HG03460 (cell line): ENCODE data around the gene BACH2.
"Not testable (repeated sequence)": the region's sequence is repeated elsewhere in the genome, so short reads cannot be mapped to it uniquely, and the experiment has no call there.

Source experiments
- ATAC-seq: cut with Tn5 transposase; IDR thresholded peaks from one replicate; pipeline ENCODE4 v1.9.1; 2021; ENCODE audit not compliant: unreplicated experiment

Gene BACH2

DNA sequence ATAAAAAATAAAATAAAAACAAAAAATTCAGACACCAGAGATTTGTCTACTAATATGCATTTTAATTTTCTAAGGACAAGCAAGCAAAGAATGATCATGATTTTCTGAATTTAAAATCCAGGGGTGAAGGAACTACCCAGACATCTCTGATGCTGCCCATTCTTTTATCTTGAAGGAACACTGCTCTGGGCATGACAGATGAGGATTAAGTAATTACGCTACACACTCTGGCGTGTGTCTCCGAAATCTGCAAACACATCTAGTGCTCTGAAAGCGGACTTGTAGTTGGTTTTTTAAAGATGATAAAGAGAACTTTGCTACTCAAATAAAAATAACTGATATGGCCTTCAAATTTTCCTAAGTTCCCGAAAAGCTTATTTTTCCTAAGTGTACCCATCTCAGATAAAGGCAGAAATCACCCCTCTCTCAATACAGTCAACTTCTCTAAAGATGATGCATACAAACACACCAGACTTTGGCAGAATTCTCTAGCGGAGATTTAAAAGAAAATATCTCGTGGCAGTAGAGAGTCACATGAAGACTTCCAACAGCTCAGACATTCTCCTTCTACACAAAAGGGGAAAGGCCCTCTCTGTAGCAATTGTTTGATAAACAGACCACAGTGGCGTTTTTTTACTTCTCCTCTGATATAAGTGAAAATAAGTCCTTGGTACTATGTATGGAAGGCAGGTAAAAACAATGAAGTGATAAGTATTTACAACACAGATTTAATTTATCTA, 133.8 kb downstream of the BACH2 start:
- no peak for ATAC-seq

DNA sequence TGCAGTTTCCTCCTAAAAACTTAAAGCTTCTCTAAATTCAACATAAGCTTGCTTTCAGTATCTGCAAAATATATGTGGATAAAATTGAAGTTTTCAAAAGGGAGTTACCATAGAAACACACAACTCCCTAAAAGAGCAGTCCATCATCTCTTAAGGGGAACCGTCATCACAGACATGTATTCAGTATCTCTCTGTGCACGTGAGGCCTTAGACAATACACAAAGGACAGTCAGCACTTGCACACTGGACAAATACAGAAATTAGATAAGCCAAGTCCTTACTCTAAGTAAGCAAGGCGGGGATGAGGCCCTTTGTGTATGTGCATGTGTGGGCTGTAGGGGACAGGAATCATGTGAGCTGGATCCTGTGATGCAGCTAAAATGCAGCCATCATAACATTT, 136.6 kb downstream of the BACH2 start:
- no peak for ATAC-seq

DNA sequence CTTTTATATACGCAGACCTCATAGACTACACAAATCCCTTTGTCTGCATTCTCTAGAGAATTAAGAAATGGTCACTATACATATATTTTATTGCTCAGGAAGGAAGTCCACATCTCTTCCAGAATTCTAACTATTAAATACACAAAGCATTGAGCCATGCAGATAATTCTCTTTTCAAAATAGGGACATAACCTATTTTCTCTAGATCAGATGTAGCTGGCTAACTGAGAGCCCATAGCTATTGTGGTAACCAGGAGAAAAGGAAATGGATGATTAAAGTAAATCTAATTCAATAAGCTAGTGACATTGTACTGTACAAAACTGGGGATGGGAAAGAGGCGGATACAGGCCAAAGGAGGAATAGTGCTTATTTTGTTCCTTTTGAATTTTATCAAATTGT, 137.2 kb downstream of the BACH2 start:
- no peak for ATAC-seq

DNA sequence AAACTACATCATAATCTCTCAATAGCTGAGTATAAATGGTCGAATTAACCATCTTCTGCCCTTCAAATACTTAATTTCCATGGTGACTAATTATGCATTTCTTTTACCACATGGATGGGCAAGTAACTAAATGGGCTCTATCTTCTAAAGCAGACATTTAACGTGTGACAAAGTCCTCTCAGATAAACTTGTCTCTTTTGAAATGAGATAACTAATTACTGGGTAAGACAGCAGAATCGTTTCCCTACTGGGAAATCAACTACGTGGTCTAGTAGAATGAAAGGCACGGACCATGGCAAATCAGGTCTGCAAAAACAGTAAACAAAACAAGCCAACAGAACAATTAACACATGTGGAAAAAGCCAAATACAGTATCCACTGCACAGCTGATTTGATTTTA, 137.7 kb downstream of the BACH2 start:
- no peak for ATAC-seq

DNA sequence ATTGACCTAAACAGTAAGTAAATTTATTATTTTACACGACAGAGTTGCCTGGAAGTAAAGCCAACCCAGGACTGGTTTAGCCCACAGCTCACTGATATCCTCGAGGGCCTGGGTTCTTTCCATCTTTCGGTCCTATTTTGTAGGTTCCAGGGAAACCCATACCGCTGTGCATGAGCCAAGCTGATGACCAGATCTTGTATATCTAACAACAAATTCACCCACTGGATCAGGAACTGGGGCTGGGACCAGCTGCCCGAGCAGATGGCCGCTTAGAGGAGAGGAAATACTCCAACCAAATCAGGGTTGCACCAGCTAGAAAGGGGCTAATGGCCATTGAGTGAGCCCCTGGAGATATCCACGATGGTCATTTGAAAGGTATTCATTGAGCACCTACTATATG, 139.2 kb downstream of the BACH2 start:
- no peak for ATAC-seq

DNA sequence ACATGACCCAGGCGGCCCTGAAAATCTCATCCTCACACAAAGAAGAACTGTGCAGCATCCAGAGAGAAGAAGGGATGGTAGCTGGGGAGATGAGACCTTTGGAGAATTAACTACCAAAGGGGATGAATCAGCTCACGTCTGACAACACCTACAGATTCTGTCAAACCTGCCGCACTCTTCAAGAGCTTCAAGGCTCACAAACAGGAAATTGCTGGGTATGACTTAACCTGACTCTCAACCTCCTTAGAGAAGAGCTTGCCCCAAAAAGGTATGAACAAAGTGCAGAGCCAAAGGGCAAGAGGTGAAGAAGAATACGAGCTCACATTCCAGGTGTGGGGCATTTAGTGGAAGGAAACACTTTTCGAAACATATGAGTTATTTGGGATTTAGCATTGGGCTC, 139.8 kb downstream of the BACH2 start:
- no peak for ATAC-seq

DNA sequence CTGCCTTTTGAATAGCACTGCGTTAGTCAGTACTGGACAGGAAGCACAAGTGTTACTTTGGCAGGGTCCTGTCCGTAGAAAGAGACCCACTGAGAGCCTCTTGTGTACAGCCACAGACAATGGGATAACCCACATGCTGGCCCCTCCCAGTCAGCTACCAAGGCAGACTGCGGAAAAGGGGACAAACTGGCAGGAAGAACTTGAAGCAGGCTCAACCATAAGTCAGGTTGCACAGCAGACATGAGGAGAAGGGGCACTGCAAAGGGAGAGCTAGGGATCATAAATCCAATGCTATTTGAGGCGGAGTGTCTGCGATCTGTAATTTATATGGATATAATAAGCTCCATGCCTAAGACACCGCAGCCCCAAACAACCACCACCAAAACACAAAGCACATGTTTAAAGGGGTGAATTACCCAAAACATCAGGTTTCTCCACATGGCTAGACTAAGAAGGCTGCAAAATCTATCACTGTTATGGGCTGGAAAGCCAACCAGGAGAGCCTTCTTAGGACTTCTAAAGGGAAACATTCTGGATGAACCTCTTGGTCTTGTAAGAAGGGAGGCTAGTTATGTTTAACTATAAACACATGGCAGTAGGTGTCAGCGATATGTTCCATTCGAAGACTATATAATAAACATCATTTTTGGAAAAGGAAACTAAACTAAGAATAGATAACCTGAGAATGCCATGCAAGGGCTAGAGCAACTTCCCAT, 141.7 kb downstream of the BACH2 start:
- ATAC-seq, result no peak

DNA sequence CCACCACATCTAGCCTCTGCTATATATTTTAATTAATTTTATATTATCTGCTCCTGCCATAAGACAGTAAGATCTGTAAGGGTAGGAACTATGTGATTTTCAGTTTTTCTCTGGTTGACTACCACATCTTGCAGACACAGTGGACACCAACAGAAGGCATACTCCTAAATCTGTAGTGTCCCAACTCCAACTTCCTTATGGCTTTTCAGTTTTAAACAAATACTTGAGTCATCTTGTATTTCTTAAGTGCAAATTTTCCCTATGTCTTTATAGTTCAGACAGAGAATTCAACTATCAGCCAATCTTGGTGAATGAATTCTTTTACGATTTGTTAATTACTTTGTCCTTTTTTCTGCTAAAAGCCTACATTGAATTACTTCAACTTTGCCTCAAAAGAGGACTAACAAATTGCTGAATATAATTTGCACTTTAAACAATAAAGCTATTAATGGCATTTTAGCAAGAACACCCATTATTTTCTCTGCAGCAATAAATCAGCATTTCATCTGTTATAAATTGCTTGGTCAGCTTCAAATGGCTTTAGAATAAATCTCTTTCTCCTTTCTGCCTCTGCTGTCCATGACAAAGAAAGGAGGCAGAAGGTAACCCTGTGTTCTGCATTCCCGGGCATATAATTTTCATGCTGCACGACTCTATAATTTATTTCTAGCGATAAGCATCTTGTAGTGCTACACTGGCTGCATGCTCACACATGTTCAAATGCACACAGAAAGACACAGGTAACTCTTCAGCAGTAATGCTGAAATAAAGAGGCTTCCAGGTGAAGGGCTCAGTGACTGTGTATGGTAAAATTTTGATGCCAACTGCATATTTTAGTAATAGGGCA, 144.8 kb downstream of the BACH2 start:
- no peak for ATAC-seq

DNA sequence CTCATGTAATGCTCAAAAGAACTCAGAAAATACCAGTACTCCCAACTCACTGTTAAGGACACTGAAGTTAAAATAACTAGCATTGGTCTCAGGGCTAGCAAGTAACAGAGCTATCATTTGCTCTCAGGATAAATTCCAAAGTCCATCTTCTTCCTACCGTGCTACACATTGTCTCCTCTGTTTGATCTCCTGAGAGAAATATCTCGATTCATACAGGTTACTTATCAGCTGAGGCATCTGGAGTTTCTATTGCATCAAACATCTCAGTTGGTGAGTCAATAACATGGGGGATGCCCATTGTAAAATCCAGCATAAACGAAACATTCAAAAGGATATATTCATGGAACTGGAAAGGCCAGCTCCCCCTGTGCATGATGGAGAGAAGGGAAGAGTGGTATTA, 147.4 kb downstream of the BACH2 start:
- ATAC-seq, result no peak

DNA sequence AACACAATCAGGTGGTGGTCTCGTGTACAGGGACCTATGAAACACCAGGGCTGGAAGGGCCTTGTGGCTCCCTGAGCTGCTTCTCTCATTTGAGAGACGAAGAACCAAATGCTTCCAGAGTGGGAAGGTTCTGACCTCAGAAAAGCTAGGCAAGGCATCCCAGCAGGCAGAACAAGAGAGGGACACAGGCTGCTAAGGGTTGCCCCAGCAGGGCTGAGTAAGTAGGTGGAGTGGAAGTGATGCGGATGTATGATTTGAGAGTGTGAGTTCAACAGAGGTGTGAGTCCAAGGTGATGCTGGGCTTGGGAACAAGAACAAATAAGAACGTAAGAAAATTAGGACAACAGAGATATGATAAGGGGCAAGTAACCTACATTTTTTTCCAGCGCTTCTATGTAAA, 147.8 kb downstream of the BACH2 start:
- no peak for ATAC-seq

DNA sequence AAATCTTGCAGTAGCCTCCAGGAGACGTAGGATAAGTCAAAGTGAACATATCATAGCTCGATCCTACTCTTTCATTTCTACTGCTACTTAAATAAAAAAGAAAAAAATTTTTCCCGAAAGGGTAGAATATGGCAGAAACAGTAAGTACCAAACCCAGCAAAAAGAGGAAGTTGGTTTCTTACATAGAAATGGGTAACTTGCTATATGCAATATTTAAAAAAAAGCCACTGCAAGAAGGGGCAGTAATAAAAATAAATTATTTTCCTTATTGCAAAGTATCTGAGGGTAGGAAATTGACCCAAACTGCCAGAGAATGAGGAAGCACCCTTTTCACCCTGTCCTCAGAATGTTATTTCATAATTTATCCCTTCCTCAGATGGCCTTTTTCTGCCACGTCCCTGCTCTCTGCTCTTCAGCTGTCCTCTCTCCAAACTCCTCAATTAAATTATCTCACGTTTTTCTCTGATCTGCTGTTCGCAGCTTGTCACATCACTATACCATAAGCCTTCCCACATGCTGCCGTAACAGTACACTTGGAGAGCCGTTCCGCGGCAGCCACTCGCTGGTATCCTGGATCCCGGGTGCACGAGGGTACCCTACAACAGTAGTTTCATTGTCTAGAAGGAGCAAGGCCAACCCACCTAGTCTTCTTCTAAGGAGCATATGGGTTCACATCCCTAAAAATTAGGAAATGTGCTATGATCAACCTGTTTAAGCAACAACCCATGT, 149.6 kb downstream of the BACH2 start:
- ATAC-seq, result no peak

DNA sequence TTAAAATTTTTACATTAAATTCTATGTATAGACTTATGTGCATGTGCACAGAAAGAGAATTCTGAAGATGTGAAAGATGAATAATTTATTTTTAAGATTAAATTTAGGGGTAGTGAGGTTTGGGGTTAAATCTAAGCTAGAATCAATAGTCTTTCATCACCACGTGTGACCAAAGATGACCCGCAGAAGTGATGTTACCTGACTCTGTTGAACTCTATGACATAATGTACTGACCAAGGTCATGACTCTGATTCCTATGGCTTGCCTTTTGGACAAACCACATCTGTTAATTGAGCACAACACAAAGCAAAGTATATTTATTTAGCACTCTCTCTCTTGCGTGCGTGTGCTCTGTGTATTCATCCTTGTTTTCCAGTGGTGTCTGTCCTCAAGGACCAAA, 150.6 kb downstream of the BACH2 start:
- no peak for ATAC-seq

DNA sequence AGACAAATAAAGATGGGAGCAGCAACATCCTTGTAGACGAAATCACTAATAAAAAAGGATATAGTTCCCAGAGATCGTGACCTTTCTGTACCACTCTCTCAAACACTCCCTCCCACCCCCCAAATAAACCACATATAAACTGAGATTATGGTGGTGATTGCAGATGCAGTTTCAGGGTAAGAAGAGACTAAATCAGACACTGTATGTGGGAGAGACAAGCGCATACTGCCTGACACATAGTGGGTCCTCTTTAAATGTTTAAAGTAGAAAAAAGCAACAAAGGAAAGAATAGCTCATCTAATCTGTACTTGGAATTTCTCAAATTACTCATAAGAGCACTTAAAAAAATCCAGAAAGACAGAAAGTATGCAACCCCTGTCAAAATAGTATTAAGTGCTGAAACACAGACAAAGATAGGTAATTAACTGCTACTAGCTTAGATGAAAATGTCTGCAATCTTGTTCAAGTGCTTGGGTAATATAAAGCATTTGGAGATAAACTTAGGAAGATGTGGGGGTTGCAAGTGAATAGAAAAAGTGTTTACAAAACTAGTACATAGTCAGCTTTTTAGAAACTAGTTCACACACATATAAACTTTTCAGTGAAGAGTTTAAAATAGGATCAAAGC, 151.6 kb downstream of the BACH2 start:
- no peak for ATAC-seq

DNA sequence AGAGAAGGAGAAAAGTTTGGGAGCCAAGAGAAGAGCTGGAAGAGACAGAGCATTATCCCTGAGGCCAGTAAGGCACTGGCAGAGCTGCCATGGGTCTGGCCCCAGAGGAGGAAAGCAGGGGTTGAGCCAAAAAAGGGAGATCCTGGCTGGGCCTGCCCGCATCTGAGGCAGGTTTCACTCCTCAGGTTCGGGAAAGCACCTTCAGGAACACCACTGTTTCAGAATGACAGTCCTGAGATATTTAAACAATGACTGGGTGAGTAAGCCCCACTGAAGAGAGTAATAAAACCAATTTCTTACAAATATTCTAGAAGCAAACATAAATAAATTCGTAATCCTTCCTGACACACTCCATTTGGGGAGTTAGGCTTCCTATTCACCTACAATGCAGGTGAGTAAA, 152.2 kb downstream of the BACH2 start:
- peak; percentile 54 for ATAC-seq

DNA sequence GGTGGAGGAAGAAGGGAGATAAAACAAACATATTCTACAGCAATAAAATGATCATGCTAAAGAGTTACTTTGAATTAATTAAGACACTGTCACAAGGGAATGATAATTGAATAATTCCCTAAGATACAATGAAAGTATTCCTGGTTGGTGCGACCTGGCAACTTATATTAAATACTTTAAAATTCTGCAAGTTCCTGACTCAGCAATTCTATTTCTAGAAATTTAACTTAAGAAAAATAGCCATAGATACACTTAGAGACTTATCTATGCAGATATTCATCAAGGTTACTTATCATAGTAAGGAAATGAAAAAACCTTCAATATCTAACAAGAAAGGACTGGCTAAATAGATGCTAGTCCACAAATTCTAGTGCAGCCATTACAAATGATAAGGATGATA, 156.0 kb downstream of the BACH2 start:
- no peak for ATAC-seq

DNA sequence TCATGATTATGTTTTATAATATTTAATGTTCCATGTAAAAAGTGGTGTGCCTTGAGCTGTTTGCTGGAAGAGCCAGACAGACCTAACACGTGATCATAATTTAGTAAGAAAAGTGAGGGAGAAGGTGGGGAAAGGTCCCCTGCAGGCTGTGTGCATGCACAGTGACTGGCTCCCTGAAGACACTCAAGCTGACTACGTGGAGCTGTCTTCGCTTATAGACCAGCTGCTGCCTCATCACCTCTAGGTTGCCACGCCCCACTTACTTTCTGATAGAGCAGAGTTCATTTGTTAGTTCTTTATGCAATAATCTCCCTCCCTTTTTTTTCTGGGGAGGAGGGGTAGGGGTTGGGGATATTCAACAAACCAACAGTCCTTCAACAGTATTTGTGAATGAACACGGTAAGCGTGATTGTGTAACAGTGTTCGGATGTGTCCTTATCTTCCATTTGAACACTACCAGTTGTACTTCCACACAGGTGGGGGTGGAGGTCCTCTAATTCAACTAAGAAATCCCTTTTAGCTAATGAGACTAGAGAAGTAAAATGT, 157.3 kb downstream of the BACH2 start:
- ATAC-seq, result no peak

DNA sequence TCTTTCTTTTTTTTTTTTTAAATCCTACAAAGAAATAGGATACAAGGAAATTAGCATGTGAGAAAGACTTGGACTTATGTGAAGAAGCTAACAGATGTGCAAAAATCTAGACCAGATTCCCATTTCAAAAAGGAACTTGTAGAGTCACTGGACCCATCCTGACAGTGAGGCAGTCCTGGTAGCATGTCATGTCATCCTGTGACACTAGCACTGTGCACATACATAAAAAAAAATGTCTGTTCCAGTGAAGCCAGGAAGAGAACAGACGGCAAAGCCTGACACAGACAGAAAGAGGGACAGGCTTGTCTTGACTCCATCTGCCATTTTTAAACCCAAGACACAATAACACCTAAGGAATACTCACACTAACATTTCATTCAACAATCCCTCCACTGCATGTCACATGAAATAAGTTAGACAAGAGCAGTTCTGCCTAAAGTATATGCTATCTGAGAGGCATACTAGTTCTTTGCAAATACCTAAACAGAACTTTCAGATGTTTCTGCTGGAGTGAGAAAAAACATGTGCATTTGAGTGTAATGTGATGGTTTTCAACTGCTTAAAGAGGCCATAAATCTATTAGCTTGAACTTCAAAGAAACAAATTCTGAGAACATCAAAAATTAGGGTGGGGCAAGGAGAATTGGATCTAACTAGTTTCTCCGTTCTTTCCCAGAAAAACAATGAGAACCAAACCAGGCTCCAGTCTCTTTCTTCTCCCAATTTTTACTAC, 159.6 kb downstream of the BACH2 start:
- no peak for ATAC-seq

DNA sequence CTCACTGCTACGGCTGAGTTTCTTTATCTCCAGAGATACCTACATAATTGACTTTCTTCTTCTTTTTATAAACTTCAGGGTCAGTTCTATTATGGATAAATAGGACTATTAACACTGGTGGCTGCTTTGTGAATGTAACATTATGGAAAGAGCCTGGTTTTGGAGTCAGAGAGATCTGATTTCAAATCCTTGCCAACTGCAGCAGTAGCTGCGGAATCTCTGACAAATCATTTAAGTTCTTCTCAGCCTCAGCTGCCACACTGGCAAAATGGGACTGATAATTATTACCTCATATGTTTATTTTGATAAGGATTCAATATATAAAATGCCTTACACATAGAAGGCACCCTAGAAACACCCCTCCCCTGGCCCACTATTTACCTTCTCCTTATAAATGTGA, 160.5 kb downstream of the BACH2 start:
- ATAC-seq, result no peak

DNA sequence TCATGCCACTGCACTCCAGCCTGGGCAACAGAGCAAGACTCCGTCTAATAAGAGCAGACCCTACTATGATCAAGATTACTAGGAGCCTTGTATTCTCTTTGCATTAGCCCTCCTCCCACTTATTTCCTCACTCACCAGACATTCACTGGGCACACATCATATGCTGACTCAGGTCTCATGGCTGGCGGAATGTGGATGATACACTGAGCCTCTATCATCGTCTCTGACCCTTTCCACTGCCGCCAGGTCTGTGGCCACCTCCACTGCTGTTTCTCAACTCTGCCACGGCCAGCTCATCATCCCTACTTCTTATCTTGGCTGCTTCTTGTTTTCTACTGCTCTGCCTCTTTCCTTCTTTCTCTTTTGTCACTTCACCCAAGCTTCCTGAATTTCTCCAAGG, 161.0 kb downstream of the BACH2 start:
- no peak for ATAC-seq

DNA sequence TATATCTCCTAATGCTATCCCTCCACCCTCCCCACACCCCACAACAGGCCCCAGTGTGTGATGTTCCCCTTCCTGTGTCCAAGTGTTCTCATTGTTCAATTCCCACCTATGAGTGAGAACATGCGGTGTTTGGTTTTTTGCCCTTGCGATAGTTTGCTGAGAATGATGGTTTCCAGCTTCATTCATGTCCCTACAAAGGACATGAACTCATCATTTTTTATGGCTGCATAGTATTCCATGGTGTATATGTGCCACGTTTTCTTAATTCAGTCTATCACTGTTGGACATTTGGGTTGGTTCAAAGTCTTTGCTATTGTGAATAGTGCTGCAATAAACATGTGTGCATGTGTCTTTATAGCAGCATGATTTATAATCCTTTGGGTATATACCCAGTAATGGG, 163.0 kb downstream of the BACH2 start:
- not testable (repeated sequence) for ATAC-seq
